Measurements from ENCODE around the gene ATP6V1B1.

The ATP6V1B1 gene

GRCh38 chr2:70965506-70965905 lies 29.8 kb downstream of the ATP6V1B1 start:
- no peak for DNase-seq (ENCODE audit: low read depth in 2 of 2)

GRCh38 chr2:70966681-70967080 lies 31.0 kb downstream of the ATP6V1B1 start:
- no peak for DNase-seq (ENCODE audit: low read depth in 2 of 2)

GRCh38 chr2:70967189-70967588 lies 31.5 kb downstream of the ATP6V1B1 start:
- no peak for DNase-seq (ENCODE audit: low read depth in 2 of 2)

GRCh38 chr2:70974592-70974991 lies 38.9 kb downstream of the ATP6V1B1 start:
- DNase-seq (ENCODE audit: low read depth in 2 of 2): no peak

GRCh38 chr2:70975237-70975636 lies 39.5 kb downstream of the ATP6V1B1 start:
- DNase-seq (ENCODE audit: low read depth in 2 of 2): no peak

GRCh38 chr2:70977605-70978205 lies 42.0 kb downstream of the ATP6V1B1 start:
- DNase-seq (ENCODE audit: low read depth in 2 of 2): no peak

- no peak for DNase-seq (ENCODE audit: low read depth in 2 of 2)
Measured at GRCh38 chr2:70978341-70979179, 42.9 kb downstream of the ATP6V1B1 start, which contains the start of gene ANKRD53. Gene ANKRD53 (plus strand): TSS chr2:70978630. CDS start chr2:70978646, 16 bp downstream.

GRCh38 chr2:70979180-70979488 lies 43.4 kb downstream of the ATP6V1B1 start:
- DNase-seq (ENCODE audit: low read depth in 2 of 2): no peak

- no peak for DNase-seq (ENCODE audit: low read depth in 2 of 2)
Measured at GRCh38 chr2:70979626-70980025, 43.9 kb downstream of the ATP6V1B1 start.

GRCh38 chr2:70981421-70981820 lies 45.7 kb downstream of the ATP6V1B1 start:
- DNase-seq (ENCODE audit: low read depth in 2 of 2): no peak

- DNase-seq (ENCODE audit: low read depth in 2 of 2): no peak
Measured at GRCh38 chr2:70981866-70982810, 46.4 kb downstream of the ATP6V1B1 start.

- no peak for DNase-seq (ENCODE audit: low read depth in 2 of 2)
Measured at GRCh38 chr2:70982971-70983370, 47.3 kb downstream of the ATP6V1B1 start.

GRCh38 chr2:70983506-70984227 lies 48.0 kb downstream of the ATP6V1B1 start:
- no peak for DNase-seq (ENCODE audit: low read depth in 2 of 2)

- no peak for DNase-seq (ENCODE audit: low read depth in 2 of 2)
Measured at GRCh38 chr2:70984228-70984575, 48.5 kb downstream of the ATP6V1B1 start.

GRCh38 chr2:70984576-70985282 lies 49.0 kb downstream of the ATP6V1B1 start:
- peak; percentile 69 to 76 for DNase-seq (ENCODE audit: low read depth in 2 of 2)

- DNase-seq (ENCODE audit: low read depth in 2 of 2): no peak
Measured at GRCh38 chr2:70985283-70985688, 49.6 kb downstream of the ATP6V1B1 start.

GRCh38 chr2:70985956-70986355 lies 50.3 kb downstream of the ATP6V1B1 start:
- DNase-seq (ENCODE audit: low read depth in 2 of 2): no peak

- no peak for DNase-seq (ENCODE audit: low read depth in 2 of 2)
Measured at GRCh38 chr2:70986499-70987189, 50.9 kb downstream of the ATP6V1B1 start.

GRCh38 chr2:70987386-70987785 lies 51.7 kb downstream of the ATP6V1B1 start:
- no peak for DNase-seq (ENCODE audit: low read depth in 2 of 2)

- no peak for DNase-seq (ENCODE audit: low read depth in 2 of 2)
Measured at GRCh38 chr2:70988151-70988550, 52.5 kb downstream of the ATP6V1B1 start.
